ENCODE results near the gene NFAT5.

Gene NFAT5

GRCh38 chr16:69745232-69745612 is 179.5 kb downstream of the NFAT5 start:
- DNase-seq, result no peak

- DNase-seq, result no peak
Observed at GRCh38 chr16:69745959-69746358, 180.2 kb downstream of the NFAT5 start.

DNA sequence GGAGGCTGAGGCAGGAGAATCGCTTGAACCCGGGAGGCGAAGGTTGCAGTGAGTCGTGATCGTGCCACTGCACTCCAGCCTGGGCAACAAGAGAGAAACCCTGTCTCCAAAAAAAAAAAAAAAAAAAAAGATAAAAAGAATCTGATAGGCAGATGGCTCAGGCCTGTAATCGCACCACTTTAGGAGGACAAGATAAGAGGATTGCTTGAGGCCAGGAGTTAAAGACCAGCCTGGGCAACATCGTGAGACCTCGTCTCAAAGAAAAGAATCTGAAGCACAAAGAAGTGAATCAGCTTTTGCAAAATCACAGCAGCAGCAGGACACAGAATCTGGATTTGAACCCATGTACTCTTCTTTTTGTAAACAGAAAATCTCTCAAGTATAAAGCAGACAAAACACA is 181.3 kb downstream of the NFAT5 start:
- DNase-seq, result no peak

GRCh38 chr16:69748694-69749345 is 183.1 kb downstream of the NFAT5 start:
- DNase-seq, result no peak

- no peak for DNase-seq
Observed at GRCh38 chr16:69754143-69754468, 188.3 kb downstream of the NFAT5 start.
